ENCODE data around the gene PKHD1.

- TF ChIP-seq, protein P1, sequence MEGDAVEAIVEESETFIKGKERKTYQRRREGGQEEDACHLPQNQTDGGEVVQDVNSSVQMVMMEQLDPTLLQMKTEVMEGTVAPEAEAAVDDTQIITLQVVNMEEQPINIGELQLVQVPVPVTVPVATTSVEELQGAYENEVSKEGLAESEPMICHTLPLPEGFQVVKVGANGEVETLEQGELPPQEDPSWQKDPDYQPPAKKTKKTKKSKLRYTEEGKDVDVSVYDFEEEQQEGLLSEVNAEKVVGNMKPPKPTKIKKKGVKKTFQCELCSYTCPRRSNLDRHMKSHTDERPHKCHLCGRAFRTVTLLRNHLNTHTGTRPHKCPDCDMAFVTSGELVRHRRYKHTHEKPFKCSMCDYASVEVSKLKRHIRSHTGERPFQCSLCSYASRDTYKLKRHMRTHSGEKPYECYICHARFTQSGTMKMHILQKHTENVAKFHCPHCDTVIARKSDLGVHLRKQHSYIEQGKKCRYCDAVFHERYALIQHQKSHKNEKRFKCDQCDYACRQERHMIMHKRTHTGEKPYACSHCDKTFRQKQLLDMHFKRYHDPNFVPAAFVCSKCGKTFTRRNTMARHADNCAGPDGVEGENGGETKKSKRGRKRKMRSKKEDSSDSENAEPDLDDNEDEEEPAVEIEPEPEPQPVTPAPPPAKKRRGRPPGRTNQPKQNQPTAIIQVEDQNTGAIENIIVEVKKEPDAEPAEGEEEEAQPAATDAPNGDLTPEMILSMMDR (IDR thresholded peaks at IDR 0.05), result no peak
- no peak for TF ChIP-seq POLR2A (IDR thresholded peaks at IDR 0.05)
Observed at GRCh38 chr6:51720327-51720726, 367.1 kb downstream of the PKHD1 start.
